PC-9 (cell line): Measurements from ENCODE around the gene NSG2. TPM values are rescaled to one million over a fixed set of nuclear protein-coding genes. Genes with fewer than 3 reads are reported as not detected.

Source experiments
- BruUV-seq: library from RNA; stranded (reverse); fragments of 400-500 nt; replicated peaks from 2 replicates; lab custom pipeline; 2021; lab: Mats Ljungman, UMichigan
- CTCF ChIA-PET: fragments of 300-600 bp; sonication (Branson Sonifier 250); formaldehyde crosslinking; loops from one replicate; lab custom pipeline; 2022; ENCODE audit warnings: antibody characterized with exemption; lab: Charles Lee
- POLR2A ChIA-PET: fragments of 300-600 bp; sonication (Branson Sonifier 250); formaldehyde crosslinking; loops from one replicate; lab custom pipeline; 2022; ENCODE audit warnings: antibody characterized with exemption; ENCODE audit not compliant: unreplicated experiment; lab: Charles Lee
- DNase-seq, 2 experiments: peaks; one replicate each; pipeline versions ENCODE4 v3.0.0 to v3.0.0-alpha.2; 2015 to 2022; ENCODE audit warnings: mixed read lengths in 1 of 2
- H2AFZ ChIP-seq: fragments of 200-600 bp; sonication (generic); 2 replicates; pipeline ENCODE4 v1.8.1; 2017; ENCODE audit warnings: antibody characterized with exemption
- H3F3A ChIP-seq: fragments of 200-600 bp; sonication (generic); 2 replicates; pipeline ENCODE4 v1.8.1; 2017; ENCODE audit warnings: antibody characterized with exemption, mild to moderate bottlenecking, low read depth; ENCODE audit not compliant: insufficient read depth
- H3K27ac ChIP-seq: fragments of 200-600 bp; sonication (generic); 2 replicates; pipeline ENCODE4 v1.6.1; 2016; ENCODE audit warnings: mixed run types
- H3K27me3 ChIP-seq: fragments of 200-600 bp; sonication (generic); 2 replicates; pipeline ENCODE4 v1.6.1; 2016; ENCODE audit warnings: low read depth, mixed run types; ENCODE audit not compliant: insufficient read depth
- H3K36me3 ChIP-seq: fragments of 200-600 bp; sonication (generic); 2 replicates; pipeline ENCODE4 v1.6.1; 2016; ENCODE audit warnings: low read depth, mixed run types
- H3K4me1 ChIP-seq: fragments of 200-600 bp; sonication (generic); replicated peaks from 2 replicates; pipeline ENCODE4 v1.6.1; 2016; ENCODE audit warnings: mixed run types; ENCODE audit not compliant: insufficient read depth
- H3K4me2 ChIP-seq: fragments of 200-600 bp; sonication (generic); 2 replicates; pipeline ENCODE4 v1.6.1; 2017; ENCODE audit warnings: mixed run types
- H3K4me3 ChIP-seq: fragments of 200-600 bp; sonication (generic); 2 replicates; pipeline ENCODE4 v1.6.1; 2016; ENCODE audit warnings: mixed run types
- H3K79me2 ChIP-seq: fragments of 200-600 bp; sonication (generic); 2 replicates; pipeline ENCODE4 v1.6.1; 2017; ENCODE audit warnings: low read depth, mixed run types
- H3K9me2 ChIP-seq: fragments of 200-600 bp; sonication (generic); 2 replicates; pipeline ENCODE4 v1.8.1; 2017; ENCODE audit warnings: mild to moderate bottlenecking; ENCODE audit not compliant: insufficient read depth
- H3K9me3 ChIP-seq: fragments of 200-600 bp; sonication (generic); 2 replicates; pipeline ENCODE4 v1.8.1; 2016; ENCODE audit warnings: low read depth; ENCODE audit not compliant: insufficient read depth
- H4K20me1 ChIP-seq: fragments of 200-600 bp; sonication (generic); 2 replicates; pipeline ENCODE4 v1.8.1; 2017; ENCODE audit not compliant: insufficient read depth
- EZH2 ChIP-seq: fragments of 200-600 bp; sonication (generic); IDR thresholded peaks from 2 replicates; pipeline ENCODE4 v1.8.0; 2017; ENCODE audit warnings: antibody characterized with exemption, low read depth
- intact Hi-C: fragments of 100-400 bp; cut with micrococcal nuclease; formaldehyde crosslinking; loops from one replicate; pipeline ENCODE4 v1.10.0; 2022; ENCODE audit not compliant: unreplicated experiment
- total RNA-seq: library from RNA; stranded (reverse); gene quantifications from 2 replicates; pipeline ENCODE4 v1.2.3, GENCODE V29; 2021
- TF ChIP-seq, protein P1 (sequence below): fragments of 200-600 bp; sonication (generic); conservative IDR thresholded peaks from 2 replicates; pipeline ENCODE4 v1.6.1; 2017; ENCODE audit warnings: mixed run types, antibody characterized with exemption, mild to moderate bottlenecking, moderate library complexity

The NSG2 gene
- total RNA-seq, 1 experiment from 2014 or later, result not detected

- Histone ChIP-seq H3F3A (no peaks in the 10 kb centered on the region), H3K4me3 (no peak overlapping the region), H3K27ac (no peak overlapping the region), H3K27me3 (peaks cover 96% of the 10 kb centered on the region), H3K79me2 (no peaks in the 10 kb centered on the region), H3K9me3 (no peaks in the 10 kb centered on the region; the same call in 1 of the 2 replicates), H2AFZ (no peak overlapping the region), H3K4me1 (no peaks in the 10 kb centered on the region), H3K9me2 (no peaks in the 10 kb centered on the region), H3K4me2 (no peak overlapping the region), H3K36me3 (no peaks in the 10 kb centered on the region), H4K20me1 (no peaks in the 10 kb centered on the region)
- BruUV-seq, result no TSS peak
- intact Hi-C loops, result no loop called here
- ChIA-PET POLR2A (no interaction called here), CTCF (no interaction called here)
- TF ChIP-seq, protein P1, sequence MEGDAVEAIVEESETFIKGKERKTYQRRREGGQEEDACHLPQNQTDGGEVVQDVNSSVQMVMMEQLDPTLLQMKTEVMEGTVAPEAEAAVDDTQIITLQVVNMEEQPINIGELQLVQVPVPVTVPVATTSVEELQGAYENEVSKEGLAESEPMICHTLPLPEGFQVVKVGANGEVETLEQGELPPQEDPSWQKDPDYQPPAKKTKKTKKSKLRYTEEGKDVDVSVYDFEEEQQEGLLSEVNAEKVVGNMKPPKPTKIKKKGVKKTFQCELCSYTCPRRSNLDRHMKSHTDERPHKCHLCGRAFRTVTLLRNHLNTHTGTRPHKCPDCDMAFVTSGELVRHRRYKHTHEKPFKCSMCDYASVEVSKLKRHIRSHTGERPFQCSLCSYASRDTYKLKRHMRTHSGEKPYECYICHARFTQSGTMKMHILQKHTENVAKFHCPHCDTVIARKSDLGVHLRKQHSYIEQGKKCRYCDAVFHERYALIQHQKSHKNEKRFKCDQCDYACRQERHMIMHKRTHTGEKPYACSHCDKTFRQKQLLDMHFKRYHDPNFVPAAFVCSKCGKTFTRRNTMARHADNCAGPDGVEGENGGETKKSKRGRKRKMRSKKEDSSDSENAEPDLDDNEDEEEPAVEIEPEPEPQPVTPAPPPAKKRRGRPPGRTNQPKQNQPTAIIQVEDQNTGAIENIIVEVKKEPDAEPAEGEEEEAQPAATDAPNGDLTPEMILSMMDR, result no peak
- TF ChIP-seq EZH2, result no peak
- DNase-seq, result no peak
Measured at GRCh38 chr5:174074369-174074768, 28.9 kb downstream of the NSG2 start.

GRCh38 chr5:174078416-174078815 lies 32.9 kb downstream of the NSG2 start:
- ChIA-PET POLR2A (no interaction called here), CTCF (no interaction called here)
- no peaks in the 10 kb centered on the region for H3K79me2 ChIP-seq
- H3K4me2 ChIP-seq, result no peak overlapping the region
- TF ChIP-seq, protein P1, result no peak
- no peak for TF ChIP-seq EZH2
- no peaks in the 10 kb centered on the region for H3F3A ChIP-seq
- H3K27me3 ChIP-seq, result peaks cover 94% of the 10 kb centered on the region
- H3K9me3 ChIP-seq, result no peaks in the 10 kb centered on the region; the same call in none of the 2 replicates
- BruUV-seq, result no TSS peak
- H3K36me3 ChIP-seq, result no peaks in the 10 kb centered on the region
- H4K20me1 ChIP-seq, result no peaks in the 10 kb centered on the region
- H3K4me1 ChIP-seq, result no peaks in the 10 kb centered on the region
- no peak overlapping the region for H3K27ac ChIP-seq
- intact Hi-C loops, result no loop called here
- H3K9me2 ChIP-seq, result no peaks in the 10 kb centered on the region
- no peak overlapping the region for H2AFZ ChIP-seq
- no peak for DNase-seq
- H3K4me3 ChIP-seq, result no peak overlapping the region

- BruUV-seq, result no TSS peak
- no peaks in the 10 kb centered on the region for H4K20me1 ChIP-seq
- TF ChIP-seq, protein P1, result no peak
- TF ChIP-seq EZH2, result no peak
- no peaks in the 10 kb centered on the region for H3K4me1 ChIP-seq
- H3K27ac ChIP-seq, result no peak overlapping the region
- H3F3A ChIP-seq, result no peaks in the 10 kb centered on the region
- no peak overlapping the region for H3K4me2 ChIP-seq
- H3K9me3 ChIP-seq, result no peaks in the 10 kb centered on the region; the same call in none of the 2 replicates
- H2AFZ ChIP-seq, result no peak overlapping the region
- no peak for DNase-seq
- H3K9me2 ChIP-seq, result no peaks in the 10 kb centered on the region
- peaks cover 94% of the 10 kb centered on the region for H3K27me3 ChIP-seq
- POLR2A ChIA-PET, result no interaction called here
- H3K79me2 ChIP-seq, result no peaks in the 10 kb centered on the region
- CTCF ChIA-PET, result no interaction called here
- no peaks in the 10 kb centered on the region for H3K36me3 ChIP-seq
- intact Hi-C loops, result no loop called here
- no peak overlapping the region for H3K4me3 ChIP-seq
Measured at GRCh38 chr5:174082286-174082685, 36.8 kb downstream of the NSG2 start.
